A549 (cell line): ENCODE results near the gene COX6B1. TPM values are rescaled to one million over a fixed set of nuclear protein-coding genes. Genes with fewer than 3 reads are reported as not detected.
A peak's percentile ranks its signal among the peaks of the same experiment; 100 is the strongest.

Experiments used
- ATAC-seq, 2 experiments: fragments of 200-7000 bp in 1 of 2; fragments of >200 bp in 1 of 2; cut with Nextera tagmentation in 1 of 2; cut with Tn5 transposase in 1 of 2; 3 replicates each; pipeline versions ENCODE4 v1.8.0 to v1.9.1; 2018 to 2020; ENCODE audit warnings: mild to moderate bottlenecking in 1 of 2, moderate library complexity in 1 of 2
- CTCF ChIA-PET: fragments of 300-600 bp; sonication (Branson Sonifier 250); formaldehyde crosslinking; extraction: SDS; loops from one replicate; lab custom pipeline; 2021; ENCODE audit warnings: antibody characterized with exemption, inconsistent platforms; lab: Yijun Ruan, JAX
- POLR2A ChIA-PET: fragments of 350-600 bp; formaldehyde crosslinking; extraction: SDS; loops from one replicate; lab custom pipeline; 2021; ENCODE audit warnings: antibody characterized with exemption, inconsistent platforms; lab: Yijun Ruan, JAX
- DNase-seq, 2 experiments: peaks; one replicate each; pipeline versions ENCODE4 v3.0.0 to v3.0.0-alpha.2; 2011 to 2016; ENCODE audit warnings: low read depth in 1 of 2, low spot score in 1 of 2
- FAIRE-seq: peaks from 2 replicates; lab custom pipeline; 2011; peaks lifted over from hg19 to GRCh38; lab: Jason Lieb, UNC
- H3K27ac ChIP-seq, 2 experiments: fragments of >200 bp; sonication (Bioruptor Twin); formaldehyde crosslinking; 3 replicates each; pipeline ENCODE4 v1.5.1; 2016 to 2017
- H3K4me1 ChIP-seq: fragments of >200 bp; sonication (Bioruptor Twin); formaldehyde crosslinking; 3 replicates; pipeline ENCODE4 v1.6.1; 2016
- H3K4me2 ChIP-seq: fragments of >200 bp; sonication (Bioruptor Twin); formaldehyde crosslinking; 3 replicates; pipeline ENCODE4 v1.6.1; 2016
- H3K4me3 ChIP-seq: fragments of >200 bp; sonication (Bioruptor Twin); formaldehyde crosslinking; 3 replicates; pipeline ENCODE4 v1.5.1; 2016
- H3K9me3 ChIP-seq: fragments of >200 bp; sonication (Bioruptor Twin); formaldehyde crosslinking; 3 replicates; pipeline ENCODE4 v1.6.1; 2016
- CBX2 ChIP-seq: fragments of 200-600 bp; sonication (generic); IDR thresholded peaks from 2 replicates; pipeline ENCODE4 v1.6.1; 2016; ENCODE audit warnings: low read depth, mild to moderate bottlenecking, borderline replicate concordance
- CBX8 ChIP-seq: fragments of 200-600 bp; sonication (generic); IDR thresholded peaks from 2 replicates; pipeline ENCODE4 v1.6.1; 2016
- CHD2 ChIP-seq: fragments of 150-350 bp; IDR thresholded peaks from 2 replicates; pipeline ENCODE4 v1.6.1; 2014; ENCODE audit warnings: low read length; ENCODE audit not compliant: partially characterized antibody
- ESRRA ChIP-seq: fragments of 150-350 bp; IDR thresholded peaks from 2 replicates; pipeline ENCODE4 v1.6.1; 2014; ENCODE audit warnings: mild to moderate bottlenecking, low read length, borderline replicate concordance
- HES2 ChIP-seq: fragments of >200 bp; sonication (Bioruptor Twin); formaldehyde crosslinking; IDR thresholded peaks from 2 replicates; pipeline ENCODE4 v1.6.1; 2016
- MAX ChIP-seq: IDR thresholded peaks from 2 replicates; pipeline ENCODE4 v1.6.1; 2012
- MYC ChIP-seq: IDR thresholded peaks from 2 replicates; pipeline ENCODE4 v1.6.1; 2012; ENCODE audit warnings: mild to moderate bottlenecking, inconsistent platforms, low read length, improper control_type of control experiment, borderline replicate concordance
- POLR2AphosphoS2 ChIP-seq: conservative IDR thresholded peaks from 2 replicates; pipeline ENCODE4 v1.6.1; 2012; ENCODE audit warnings: low read length, improper control_type of control experiment, inconsistent platforms
- RAD21 ChIP-seq, 2 experiments: fragments of >200 bp in 1 of 2; sonication (Bioruptor Twin) in 1 of 2; formaldehyde crosslinking in 1 of 2; IDR thresholded peaks in 1 of 2; conservative IDR thresholded peaks in 1 of 2; 2 replicates in 1 of 2; 3 replicates in 1 of 2; pipeline ENCODE4 v1.6.1; 2012 to 2018; ENCODE audit warnings: inconsistent platforms in 1 of 2
- RCOR1 ChIP-seq: fragments of 150-350 bp; IDR thresholded peaks from 2 replicates; pipeline ENCODE4 v1.6.1; 2014; ENCODE audit warnings: antibody characterized with exemption, low read length, low read depth
- SMC3 ChIP-seq: fragments of >200 bp; sonication (Bioruptor Twin); formaldehyde crosslinking; IDR thresholded peaks from 3 replicates; pipeline ENCODE4 v1.6.1; 2018; ENCODE audit warnings: inconsistent platforms
- TFCP2L1 ChIP-seq: fragments of 250-450 bp; sonication (Bioruptor Pico); IDR thresholded peaks from 2 replicates; pipeline ENCODE4 v1.5.0; 2021; ENCODE audit warnings: mild to moderate bottlenecking
- whole genome bisulfite sequencing: methylation state at CpG from one replicate; pipeline ENCODE4 v1.1.6; 2017; ENCODE audit errors: missing lambda C conversion rate; 5-methylcytosine and 5-hydroxymethylcytosine counted together
- polyA plus RNA-seq, 4 experiments: library from polyadenylated mRNA; depleted of rRNA in 3 of 4; stranded (reverse); fragments of >200 nt; fragmentation: RNase III in 1 of 4; extraction: RNeasy Plus Mini Kit Qiagen cat#74134 plus additional on column Dnase treatment in 1 of 4; gene quantifications; 2 replicates in 3 of 4; 3 replicates in 1 of 4; pipeline ENCODE4 v1.2.3, GENCODE V29; 2011 to 2017
- TF ChIP-seq, protein P1 (sequence below): fragments of 250-450 bp; sonication (Bioruptor Pico); IDR thresholded peaks from 2 replicates; pipeline ENCODE4 v1.5.0; 2020; ENCODE audit warnings: low read depth, mild to moderate bottlenecking, moderate library complexity
- TF ChIP-seq, protein P2 (sequence below): fragments of >200 bp; sonication (Bioruptor Twin); formaldehyde crosslinking; IDR thresholded peaks from 3 replicates; pipeline ENCODE4 v1.5.1; 2016
- TF ChIP-seq, protein P3 (sequence below): IDR thresholded peaks from 2 replicates; pipeline ENCODE4 v1.6.1; 2012
- TF ChIP-seq, protein P4 (sequence below): fragments of 200-600 bp; sonication (generic); IDR thresholded peaks from 2 replicates; pipeline ENCODE4 v1.6.1; 2016; ENCODE audit warnings: antibody characterized with exemption, mild to moderate bottlenecking, moderate library complexity

COX6B1 gene
- polyA plus RNA-seq, 2 of the 4 experiments (the other 2 are of a cell fraction), result 749 to 1,260 TPM

DNA sequence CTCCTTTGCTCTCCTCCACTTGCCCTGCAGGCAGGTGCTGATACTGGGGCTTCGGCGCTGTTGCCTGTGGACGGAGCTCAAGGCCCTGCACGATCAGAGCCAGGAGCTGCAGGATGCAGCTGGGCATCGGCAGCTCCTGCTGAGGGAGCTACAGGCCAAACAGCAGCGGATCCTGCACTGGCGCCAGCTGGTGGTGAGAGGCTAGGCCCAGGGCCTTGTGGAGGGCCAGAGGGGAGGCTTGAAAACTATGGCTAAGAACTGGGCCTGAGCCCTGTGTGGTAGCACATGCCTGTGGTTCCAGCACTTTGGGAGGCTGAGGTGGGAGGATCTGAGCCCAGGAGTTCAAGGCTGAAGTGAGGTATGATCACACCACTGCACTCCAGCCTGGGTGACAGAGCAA is 29.3 kb upstream of the COX6B1 start:
- ChIA-PET POLR2A (no interaction called here), CTCF (interaction anchor here (0.6 to 2.2 kb wide), 10 partner anchors 12 to 281 kb away, joined by 3 to 14 read pairs (median 3); no protein-coding TSS in a partner anchor)

GRCh38 chr19:35619290-35619923 is 28.7 kb upstream of the COX6B1 start:
- H3K9me3 ChIP-seq, result no peaks in the 10 kb centered on the region
- FAIRE-seq, result no peak

More for the DNA sequence above, 29.3 kb upstream of the COX6B1 start:
- H3K4me1 ChIP-seq, result no peaks in the 10 kb centered on the region
- no peak overlapping the region for H3K4me3 ChIP-seq
- ATAC-seq, result peak; percentile 59 to 81
- FAIRE-seq, result no peak
- 72% methylated on average over 7 of the region's 7 CpGs for WGBS
- no peaks in the 10 kb centered on the region for H3K9me3 ChIP-seq
- TF ChIP-seq MYC (no peak), SMC3 (peak; percentile 40; the same call in 1 of the 3 replicates), MAX (no peak), CBX2 (no peak), RAD21 (conservative IDR thresholded peaks at IDR 0.05 in 1 of 2, IDR thresholded peaks at IDR 0.05 in 1 of 2) (peak; percentile 22 to 45; a peak in 3 of 5 replicates)
- TF ChIP-seq, protein P1, sequence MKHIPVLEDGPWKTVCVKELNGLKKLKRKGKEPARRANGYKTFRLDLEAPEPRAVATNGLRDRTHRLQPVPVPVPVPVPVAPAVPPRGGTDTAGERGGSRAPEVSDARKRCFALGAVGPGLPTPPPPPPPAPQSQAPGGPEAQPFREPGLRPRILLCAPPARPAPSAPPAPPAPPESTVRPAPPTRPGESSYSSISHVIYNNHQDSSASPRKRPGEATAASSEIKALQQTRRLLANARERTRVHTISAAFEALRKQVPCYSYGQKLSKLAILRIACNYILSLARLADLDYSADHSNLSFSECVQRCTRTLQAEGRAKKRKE (CRISPR knock-in tag), result no peak
- TF ChIP-seq, protein P2, sequence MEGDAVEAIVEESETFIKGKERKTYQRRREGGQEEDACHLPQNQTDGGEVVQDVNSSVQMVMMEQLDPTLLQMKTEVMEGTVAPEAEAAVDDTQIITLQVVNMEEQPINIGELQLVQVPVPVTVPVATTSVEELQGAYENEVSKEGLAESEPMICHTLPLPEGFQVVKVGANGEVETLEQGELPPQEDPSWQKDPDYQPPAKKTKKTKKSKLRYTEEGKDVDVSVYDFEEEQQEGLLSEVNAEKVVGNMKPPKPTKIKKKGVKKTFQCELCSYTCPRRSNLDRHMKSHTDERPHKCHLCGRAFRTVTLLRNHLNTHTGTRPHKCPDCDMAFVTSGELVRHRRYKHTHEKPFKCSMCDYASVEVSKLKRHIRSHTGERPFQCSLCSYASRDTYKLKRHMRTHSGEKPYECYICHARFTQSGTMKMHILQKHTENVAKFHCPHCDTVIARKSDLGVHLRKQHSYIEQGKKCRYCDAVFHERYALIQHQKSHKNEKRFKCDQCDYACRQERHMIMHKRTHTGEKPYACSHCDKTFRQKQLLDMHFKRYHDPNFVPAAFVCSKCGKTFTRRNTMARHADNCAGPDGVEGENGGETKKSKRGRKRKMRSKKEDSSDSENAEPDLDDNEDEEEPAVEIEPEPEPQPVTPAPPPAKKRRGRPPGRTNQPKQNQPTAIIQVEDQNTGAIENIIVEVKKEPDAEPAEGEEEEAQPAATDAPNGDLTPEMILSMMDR, result peak; percentile 29; the same call in 1 of the 3 replicates
- no peak overlapping the region for H3K27ac ChIP-seq
- H3K4me2 ChIP-seq, result no peak overlapping the region
- DNase-seq, result peak in 1 of 2 experiments; percentile 71

DNA sequence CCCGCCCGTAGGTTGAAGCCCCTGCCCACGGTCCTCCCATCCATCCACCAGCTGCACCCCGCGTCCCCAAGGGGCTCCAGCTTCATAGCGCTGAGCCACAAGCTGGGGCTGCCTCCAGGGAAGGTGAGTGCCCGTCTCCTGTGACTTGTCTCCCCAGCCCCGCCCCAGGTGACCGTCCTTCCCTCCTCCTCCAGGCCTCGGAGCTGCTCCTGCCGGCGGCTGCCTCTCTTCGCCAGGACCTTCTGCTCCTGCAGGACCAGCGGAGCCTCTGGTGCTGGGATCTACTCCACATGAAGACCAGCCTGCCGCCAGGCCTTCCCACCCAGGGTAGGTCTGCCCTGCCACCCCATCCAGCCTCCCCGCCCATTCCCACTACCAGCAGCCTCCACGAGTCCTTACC is 28.1 kb upstream of the COX6B1 start:
- ChIA-PET CTCF (interaction anchor here (1.0 to 2.2 kb wide), 8 partner anchors 12 to 267 kb away, joined by 3 to 14 read pairs (median 4); no protein-coding TSS in a partner anchor), POLR2A (no interaction called here)
- FAIRE-seq (no peak), DNase-seq (no peak), ATAC-seq (no peak)
- no peaks in the 10 kb centered on the region for H3K4me1 ChIP-seq
- no peak overlapping the region for H3K27ac ChIP-seq
- no peak for TF ChIP-seq CBX8
- TF ChIP-seq TFCP2L1 (CRISPR knock-in tag), result no peak
- no peak for TF ChIP-seq ESRRA
- no peak for TF ChIP-seq CHD2
- no peak for TF ChIP-seq POLR2AphosphoS2
- TF ChIP-seq, protein P3, sequence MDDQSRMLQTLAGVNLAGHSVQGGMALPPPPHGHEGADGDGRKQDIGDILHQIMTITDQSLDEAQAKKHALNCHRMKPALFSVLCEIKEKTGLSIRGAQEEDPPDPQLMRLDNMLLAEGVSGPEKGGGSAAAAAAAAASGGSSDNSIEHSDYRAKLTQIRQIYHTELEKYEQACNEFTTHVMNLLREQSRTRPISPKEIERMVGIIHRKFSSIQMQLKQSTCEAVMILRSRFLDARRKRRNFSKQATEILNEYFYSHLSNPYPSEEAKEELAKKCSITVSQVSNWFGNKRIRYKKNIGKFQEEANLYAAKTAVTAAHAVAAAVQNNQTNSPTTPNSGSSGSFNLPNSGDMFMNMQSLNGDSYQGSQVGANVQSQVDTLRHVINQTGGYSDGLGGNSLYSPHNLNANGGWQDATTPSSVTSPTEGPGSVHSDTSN, result no peak
- TF ChIP-seq, protein P4, sequence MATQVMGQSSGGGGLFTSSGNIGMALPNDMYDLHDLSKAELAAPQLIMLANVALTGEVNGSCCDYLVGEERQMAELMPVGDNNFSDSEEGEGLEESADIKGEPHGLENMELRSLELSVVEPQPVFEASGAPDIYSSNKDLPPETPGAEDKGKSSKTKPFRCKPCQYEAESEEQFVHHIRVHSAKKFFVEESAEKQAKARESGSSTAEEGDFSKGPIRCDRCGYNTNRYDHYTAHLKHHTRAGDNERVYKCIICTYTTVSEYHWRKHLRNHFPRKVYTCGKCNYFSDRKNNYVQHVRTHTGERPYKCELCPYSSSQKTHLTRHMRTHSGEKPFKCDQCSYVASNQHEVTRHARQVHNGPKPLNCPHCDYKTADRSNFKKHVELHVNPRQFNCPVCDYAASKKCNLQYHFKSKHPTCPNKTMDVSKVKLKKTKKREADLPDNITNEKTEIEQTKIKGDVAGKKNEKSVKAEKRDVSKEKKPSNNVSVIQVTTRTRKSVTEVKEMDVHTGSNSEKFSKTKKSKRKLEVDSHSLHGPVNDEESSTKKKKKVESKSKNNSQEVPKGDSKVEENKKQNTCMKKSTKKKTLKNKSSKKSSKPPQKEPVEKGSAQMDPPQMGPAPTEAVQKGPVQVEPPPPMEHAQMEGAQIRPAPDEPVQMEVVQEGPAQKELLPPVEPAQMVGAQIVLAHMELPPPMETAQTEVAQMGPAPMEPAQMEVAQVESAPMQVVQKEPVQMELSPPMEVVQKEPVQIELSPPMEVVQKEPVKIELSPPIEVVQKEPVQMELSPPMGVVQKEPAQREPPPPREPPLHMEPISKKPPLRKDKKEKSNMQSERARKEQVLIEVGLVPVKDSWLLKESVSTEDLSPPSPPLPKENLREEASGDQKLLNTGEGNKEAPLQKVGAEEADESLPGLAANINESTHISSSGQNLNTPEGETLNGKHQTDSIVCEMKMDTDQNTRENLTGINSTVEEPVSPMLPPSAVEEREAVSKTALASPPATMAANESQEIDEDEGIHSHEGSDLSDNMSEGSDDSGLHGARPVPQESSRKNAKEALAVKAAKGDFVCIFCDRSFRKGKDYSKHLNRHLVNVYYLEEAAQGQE, result no peak
- TF ChIP-seq HES2, result no peak
- 89% methylated on average over 15 of the region's 17 CpGs for WGBS
- no peak overlapping the region for H3K4me2 ChIP-seq
- H3K4me3 ChIP-seq, result no peak overlapping the region
- no peaks in the 10 kb centered on the region for H3K9me3 ChIP-seq

More at GRCh38 chr19:35619290-35619923, 28.7 kb upstream of the COX6B1 start:
- H3K4me2 ChIP-seq, result no peak overlapping the region
- no peak overlapping the region for H3K27ac ChIP-seq
- no peak overlapping the region for H3K4me3 ChIP-seq
- H3K4me1 ChIP-seq, result no peaks in the 10 kb centered on the region
- WGBS, result 97% methylated on average over 12 of the region's 12 CpGs
- no peak for DNase-seq
- ChIA-PET CTCF (interaction anchor here (0.7 to 2.2 kb wide), 11 partner anchors 11 to 281 kb away, joined by 3 to 14 read pairs (median 3); no protein-coding TSS in a partner anchor), POLR2A (no interaction called here)
- no peak for TF ChIP-seq CBX8
- TF ChIP-seq CHD2, result no peak
- TF ChIP-seq RCOR1, result no peak
- TF ChIP-seq, all 56 proteins: peak for 0
- no peak for ATAC-seq
